Kidney epithelial cell (primary cell): Measurements from ENCODE around the gene SORCS2. TPM values are rescaled to one million over a fixed set of nuclear protein-coding genes. Genes with fewer than 3 reads are reported as not detected.

ENCODE experiments used
- DNase-seq: peaks from one replicate; pipeline ENCODE4 v3.0.0-alpha.2; 2010; ENCODE audit warnings: low read depth
- H3K27me3 ChIP-seq: 2 replicates; pipeline ENCODE4 v1.6.0; 2011; ENCODE audit warnings: low read length; ENCODE audit not compliant: control insufficient read depth, insufficient read depth
- H3K36me3 ChIP-seq: 2 replicates; pipeline ENCODE4 v1.5.1; 2011; ENCODE audit warnings: low read length; ENCODE audit not compliant: control insufficient read depth, insufficient read depth
- H3K4me3 ChIP-seq: 2 replicates; pipeline ENCODE4 v1.5.1; 2011; ENCODE audit warnings: low read depth, mild to moderate bottlenecking, control low read depth, low read length
- total RNA-seq: library from RNA; depleted of rRNA; stranded (reverse); fragments of >200 nt; gene quantifications from 2 replicates; pipeline ENCODE4 v1.2.3, GENCODE V29; 2015
- TF ChIP-seq, protein P1 (sequence below): IDR thresholded peaks from 2 replicates; pipeline ENCODE4 v1.5.1; 2011; ENCODE audit warnings: mild to moderate bottlenecking, moderate library complexity, low read length, control low read depth, inconsistent platforms; ENCODE audit not compliant: insufficient read depth, poor library complexity, severe bottlenecking

The SORCS2 gene
- total RNA-seq, 1 donor from 2014 or later = 1.4 TPM

DNA sequence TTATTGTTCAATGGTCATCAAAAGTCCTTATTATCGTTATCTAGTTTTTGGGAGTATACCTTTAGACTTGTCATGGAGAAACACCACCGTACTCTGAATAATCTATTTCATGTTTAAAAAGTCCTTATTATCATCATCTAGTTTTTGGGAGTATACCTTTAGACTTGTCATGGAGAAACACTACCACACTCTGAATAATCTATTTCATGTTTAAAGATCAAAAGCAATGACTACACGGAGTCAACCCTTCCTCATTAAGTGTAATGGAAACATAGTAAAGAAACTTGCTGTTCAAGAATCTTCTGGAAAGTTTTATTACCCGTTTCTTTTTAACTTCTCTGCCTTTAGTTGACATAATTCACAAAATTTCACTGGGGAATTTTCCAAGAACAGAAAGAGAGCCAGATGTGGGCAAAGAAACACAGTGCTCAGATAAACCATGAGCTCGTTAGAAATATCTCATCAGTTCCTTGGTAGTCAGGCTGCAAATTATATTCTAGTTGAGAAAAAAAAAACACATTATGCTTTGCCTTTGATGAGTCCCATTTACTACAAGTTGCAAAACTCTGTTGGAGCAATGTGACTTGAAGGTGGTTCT lies 588.5 kb downstream of the SORCS2 start:
- no peak for DNase-seq
- no peak overlapping the region for H3K4me3 ChIP-seq
- TF ChIP-seq, protein P1, sequence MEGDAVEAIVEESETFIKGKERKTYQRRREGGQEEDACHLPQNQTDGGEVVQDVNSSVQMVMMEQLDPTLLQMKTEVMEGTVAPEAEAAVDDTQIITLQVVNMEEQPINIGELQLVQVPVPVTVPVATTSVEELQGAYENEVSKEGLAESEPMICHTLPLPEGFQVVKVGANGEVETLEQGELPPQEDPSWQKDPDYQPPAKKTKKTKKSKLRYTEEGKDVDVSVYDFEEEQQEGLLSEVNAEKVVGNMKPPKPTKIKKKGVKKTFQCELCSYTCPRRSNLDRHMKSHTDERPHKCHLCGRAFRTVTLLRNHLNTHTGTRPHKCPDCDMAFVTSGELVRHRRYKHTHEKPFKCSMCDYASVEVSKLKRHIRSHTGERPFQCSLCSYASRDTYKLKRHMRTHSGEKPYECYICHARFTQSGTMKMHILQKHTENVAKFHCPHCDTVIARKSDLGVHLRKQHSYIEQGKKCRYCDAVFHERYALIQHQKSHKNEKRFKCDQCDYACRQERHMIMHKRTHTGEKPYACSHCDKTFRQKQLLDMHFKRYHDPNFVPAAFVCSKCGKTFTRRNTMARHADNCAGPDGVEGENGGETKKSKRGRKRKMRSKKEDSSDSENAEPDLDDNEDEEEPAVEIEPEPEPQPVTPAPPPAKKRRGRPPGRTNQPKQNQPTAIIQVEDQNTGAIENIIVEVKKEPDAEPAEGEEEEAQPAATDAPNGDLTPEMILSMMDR = no peak
- H3K36me3 ChIP-seq = no peaks in the 10 kb centered on the region
- no peaks in the 10 kb centered on the region for H3K27me3 ChIP-seq

DNA sequence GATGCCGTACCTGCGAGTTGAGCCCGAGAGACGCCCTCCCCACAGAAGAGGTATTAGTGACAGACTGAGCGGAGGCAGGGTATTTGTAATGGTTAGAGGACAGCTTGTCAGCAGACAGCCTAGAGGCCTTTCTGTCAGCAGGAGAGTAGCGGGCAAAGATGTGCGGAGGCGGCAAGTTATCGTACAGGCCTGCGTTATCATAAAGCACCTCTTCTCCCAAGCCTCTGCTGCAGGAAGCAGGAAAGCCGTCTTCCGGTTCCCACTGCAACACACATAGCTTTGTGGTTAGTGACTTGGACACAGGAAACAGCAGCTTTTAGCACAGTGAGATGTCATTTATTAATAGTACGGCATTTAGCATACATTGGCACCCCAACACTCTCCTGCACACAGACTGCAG lies 589.0 kb downstream of the SORCS2 start:
- no peaks in the 10 kb centered on the region for H3K36me3 ChIP-seq
- no peak overlapping the region for H3K4me3 ChIP-seq
- TF ChIP-seq, protein P1 = no peak
- no peak for DNase-seq
- no peaks in the 10 kb centered on the region for H3K27me3 ChIP-seq

DNA sequence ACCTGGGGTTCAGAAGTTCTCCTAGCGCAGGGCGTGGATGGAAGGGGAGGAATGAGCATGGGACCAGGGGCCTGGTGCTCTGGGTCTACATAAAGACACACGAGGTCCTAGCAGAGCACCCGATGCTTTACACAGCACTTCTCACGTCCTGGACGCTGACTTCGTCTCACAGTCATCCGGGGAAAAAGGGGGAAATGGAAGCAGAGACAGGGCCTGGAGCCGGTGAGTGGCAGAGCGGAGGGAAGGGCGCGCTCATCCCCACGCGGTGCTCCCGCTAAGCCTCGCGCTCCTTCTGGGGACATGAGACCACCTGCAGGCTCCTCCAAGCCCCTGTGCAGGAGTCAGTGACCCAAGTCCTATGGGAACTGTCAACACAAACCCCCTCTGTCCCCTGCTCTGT lies 589.7 kb downstream of the SORCS2 start:
- Histone ChIP-seq H3K36me3 (no peaks in the 10 kb centered on the region), H3K27me3 (no peaks in the 10 kb centered on the region), H3K4me3 (no peak overlapping the region)
- DNase-seq = no peak
- TF ChIP-seq, protein P1 = no peak

DNA sequence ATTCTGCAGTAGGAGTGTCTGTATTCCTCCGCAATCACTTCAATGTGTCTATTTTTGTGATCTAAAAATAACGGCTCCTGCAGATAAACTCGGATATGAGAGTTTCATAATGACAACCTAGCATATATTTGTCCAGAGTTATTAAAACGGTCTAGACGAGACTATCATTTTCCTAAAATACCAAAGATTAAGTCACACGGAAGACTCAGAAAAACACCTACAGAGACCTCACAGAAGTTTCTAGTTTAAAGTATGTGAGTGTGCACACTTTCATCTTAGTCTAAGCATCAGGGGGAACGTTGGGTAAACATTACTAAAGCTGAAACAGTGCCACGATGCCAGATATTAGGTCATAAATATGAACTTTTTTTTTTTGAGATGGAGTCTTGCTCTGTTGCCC lies 590.4 kb downstream of the SORCS2 start:
- no peak overlapping the region for H3K4me3 ChIP-seq
- TF ChIP-seq, protein P1 = no peak
- H3K27me3 ChIP-seq = no peaks in the 10 kb centered on the region
- H3K36me3 ChIP-seq = no peaks in the 10 kb centered on the region
- no peak for DNase-seq

DNA sequence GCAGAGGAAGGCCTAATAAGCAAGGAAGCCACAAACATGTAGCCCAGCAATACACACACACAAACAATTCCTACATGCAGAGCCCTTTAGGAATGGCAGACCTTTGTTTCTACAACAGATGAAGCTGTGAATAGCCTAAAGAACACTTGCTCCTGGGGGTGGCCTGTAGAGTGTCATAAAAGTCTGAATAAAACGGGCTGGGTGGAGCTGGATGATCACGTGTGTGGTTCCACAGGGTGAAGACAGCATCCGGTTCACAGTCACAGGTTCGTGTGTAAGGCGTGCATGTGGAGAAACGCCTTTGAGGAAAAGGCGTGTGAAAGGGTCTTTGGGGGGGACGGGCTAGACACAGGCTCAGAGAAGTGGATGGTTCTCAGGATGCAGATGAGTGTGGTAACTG lies 591.2 kb downstream of the SORCS2 start:
- H3K36me3 ChIP-seq = no peaks in the 10 kb centered on the region

More for the DNA sequence above, 591.2 kb downstream of the SORCS2 start:
- DNase-seq = no peak
- H3K27me3 ChIP-seq = no peaks in the 10 kb centered on the region
- no peak overlapping the region for H3K4me3 ChIP-seq
- TF ChIP-seq, protein P1 = no peak
